K562 (cell line): ENCODE measurements around the gene RGL2. TPM values are rescaled to one million over a fixed set of nuclear protein-coding genes. Genes with fewer than 3 reads are reported as not detected.

Experiments used
- ATF2 ChIP-seq: sonication (generic); formaldehyde crosslinking; IDR thresholded peaks from 2 replicates; pipeline ENCODE4 v1.8.1; 2022; ENCODE audit warnings: missing genetic modification reagents
- CREBBP ChIP-seq: IDR thresholded peaks from one replicate; pipeline ENCODE4 v1.6.1; 2012; ENCODE audit warnings: low read depth, mild to moderate bottlenecking, control low read depth, inconsistent platforms, low read length
- DACH1 ChIP-seq: fragments of 450-650 bp; IDR thresholded peaks from 2 replicates; pipeline ENCODE4 v1.6.1; 2018; ENCODE audit not compliant: partially characterized antibody
- ETV1 ChIP-seq: fragments of 450-650 bp; conservative IDR thresholded peaks from 2 replicates; pipeline ENCODE4 v1.6.1; 2016; ENCODE audit warnings: missing genetic modification characterization, control low read depth, low read depth, missing compliant biosample characterization
- MAFG ChIP-seq: fragments of 450-650 bp; conservative IDR thresholded peaks from 2 replicates; pipeline ENCODE4 v1.6.1; 2016; ENCODE audit warnings: missing genetic modification characterization, missing compliant biosample characterization
- MIER1 ChIP-seq: fragments of 450-650 bp; IDR thresholded peaks from 2 replicates; pipeline ENCODE4 v1.6.1; 2016; ENCODE audit warnings: antibody characterized with exemption, mild to moderate bottlenecking, low read depth
- MITF ChIP-seq: IDR thresholded peaks from 2 replicates; pipeline ENCODE4 v1.6.1; 2014; ENCODE audit warnings: antibody characterized with exemption
- NEUROD1 ChIP-seq: fragments of 150-350 bp; IDR thresholded peaks from 2 replicates; pipeline ENCODE4 v1.6.1; 2014; ENCODE audit warnings: borderline replicate concordance, low read length, low read depth; ENCODE audit not compliant: partially characterized antibody
- POLR2A ChIP-seq: fragments of 450-650 bp; conservative IDR thresholded peaks from 2 replicates; pipeline ENCODE4 v1.6.1; 2016
- POLR2AphosphoS2 ChIP-seq: IDR thresholded peaks from 2 replicates; pipeline ENCODE4 v1.6.1; 2012; ENCODE audit warnings: low read length, improper control_type of control experiment
- RREB1 ChIP-seq: fragments of 250-450 bp; sonication (Bioruptor Pico); IDR thresholded peaks from 2 replicates; pipeline ENCODE4 v1.4.0; 2020
- SFPQ ChIP-seq: fragments of 200-400 bp; formaldehyde crosslinking; IDR thresholded peaks from 2 replicates; pipeline ENCODE4 v1.6.1; 2017; ENCODE audit warnings: mild to moderate bottlenecking, low read depth, low read length, moderate library complexity
- ZFP91 ChIP-seq: sonication (generic); formaldehyde crosslinking; IDR thresholded peaks from 2 replicates; pipeline ENCODE4 v1.8.0; 2022; ENCODE audit warnings: mild to moderate bottlenecking, missing genetic modification reagents
- polyA plus RNA-seq, 8 experiments: library from polyadenylated mRNA; depleted of rRNA in 4 of 8; stranded (reverse) in 5 of 8; unstranded in 3 of 8; fragments of >200 nt; fragmentation: Nextera tagmentation in 2 of 8; fragmentation: Illumina TruSeq in 1 of 8; extraction: Ambion mirVana in 2 of 8; extraction: Trizol in 1 of 8; gene quantifications; 2 replicates each; pipeline versions ENCODE4 v1.2.1 to v1.2.3, GENCODE V29; 2011 to 2014; ENCODE audit warnings: inconsistent platforms in 1 of 8, missing spikeins in 1 of 8
- total RNA-seq, 7 experiments: library from RNA; depleted of rRNA in 6 of 7; stranded (reverse); fragments of >200 nt in 6 of 7; fragmentation: Illumina TruSeq in 2 of 7; extraction: Trizol in 2 of 7; gene quantifications; 2 replicates each; pipeline versions ENCODE4 v1.2.1 to v1.2.3, GENCODE V29; 2011 to 2021; ENCODE audit warnings: low replicate concordance in 1 of 7

The RGL2 gene
- total and polyA plus RNA-seq, 9 of the 15 experiments (the other 6 are each of a cell fraction or from before 2014, with no cell fraction given) = 1.8 to 57.1 (median 19.5) TPM

GRCh38 chr6:33314515-33314942 is 15.8 kb upstream of the RGL2 start (continued):
- no peak for TF ChIP-seq SFPQ
- TF ChIP-seq MITF = no peak; the same call in 1 of the 2 replicates
- TF ChIP-seq ETV1 (tag) = no peak
- no peak for TF ChIP-seq MIER1
- no peak for TF ChIP-seq DACH1
- no peak; the same call in 1 of the 2 replicates for TF ChIP-seq POLR2AphosphoS2
- TF ChIP-seq CREBBP = no peak
- no peak for TF ChIP-seq MAFG
- no peak for TF ChIP-seq ATF2 (CRISPR knock-in tag)
- TF ChIP-seq RREB1 (CRISPR knock-in tag) = no peak
- TF ChIP-seq POLR2A = no peak; the same call in none of the 2 replicates
- no peak for TF ChIP-seq ZFP91 (CRISPR knock-in tag)
- no peak for TF ChIP-seq NEUROD1
